ENCODE results near the gene GFRA3.

DNA sequence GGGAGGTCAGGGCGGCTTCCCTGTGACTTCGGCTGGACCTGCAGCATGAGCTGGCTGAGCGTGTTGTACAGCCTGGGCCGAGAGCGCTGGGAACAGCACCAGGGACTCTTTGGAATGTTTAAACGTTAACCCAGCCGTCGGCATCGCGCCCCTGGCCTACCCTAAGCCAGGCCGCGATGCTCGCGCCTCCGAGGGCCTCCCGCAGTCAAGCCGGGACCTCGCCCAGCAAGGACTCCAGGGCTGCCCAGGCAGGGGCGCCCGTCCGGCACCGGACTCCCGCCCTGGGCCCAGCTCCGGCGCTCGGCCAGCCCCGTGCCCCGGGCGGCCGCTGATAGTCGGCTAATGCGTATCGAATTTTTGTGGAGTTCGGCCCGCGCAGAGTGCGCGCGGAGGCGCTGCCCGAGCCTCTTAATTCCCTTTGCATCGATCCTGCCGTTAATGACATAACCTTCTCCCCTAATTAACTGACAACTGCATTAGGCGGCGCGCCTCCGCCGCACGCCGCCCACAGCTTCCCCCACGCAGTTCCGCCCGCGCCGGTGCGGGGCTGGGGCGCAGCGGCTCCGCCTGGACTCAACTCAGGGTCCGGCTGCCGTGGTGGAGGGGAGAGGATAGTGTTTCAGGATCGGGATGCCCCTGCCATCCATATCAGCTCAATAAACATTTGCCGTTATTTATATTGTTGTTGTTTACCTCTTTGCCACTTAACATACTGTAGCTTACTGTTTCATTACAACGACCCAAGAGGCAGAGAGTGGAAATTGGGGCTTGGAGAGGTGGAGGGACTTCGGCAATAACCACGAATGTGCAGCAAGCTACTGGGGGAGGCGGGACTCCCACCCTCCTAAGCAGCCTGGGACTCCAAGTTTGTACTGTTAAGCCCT, 32.5 kb downstream of the GFRA3 start:
- TF ChIP-seq, protein P1, sequence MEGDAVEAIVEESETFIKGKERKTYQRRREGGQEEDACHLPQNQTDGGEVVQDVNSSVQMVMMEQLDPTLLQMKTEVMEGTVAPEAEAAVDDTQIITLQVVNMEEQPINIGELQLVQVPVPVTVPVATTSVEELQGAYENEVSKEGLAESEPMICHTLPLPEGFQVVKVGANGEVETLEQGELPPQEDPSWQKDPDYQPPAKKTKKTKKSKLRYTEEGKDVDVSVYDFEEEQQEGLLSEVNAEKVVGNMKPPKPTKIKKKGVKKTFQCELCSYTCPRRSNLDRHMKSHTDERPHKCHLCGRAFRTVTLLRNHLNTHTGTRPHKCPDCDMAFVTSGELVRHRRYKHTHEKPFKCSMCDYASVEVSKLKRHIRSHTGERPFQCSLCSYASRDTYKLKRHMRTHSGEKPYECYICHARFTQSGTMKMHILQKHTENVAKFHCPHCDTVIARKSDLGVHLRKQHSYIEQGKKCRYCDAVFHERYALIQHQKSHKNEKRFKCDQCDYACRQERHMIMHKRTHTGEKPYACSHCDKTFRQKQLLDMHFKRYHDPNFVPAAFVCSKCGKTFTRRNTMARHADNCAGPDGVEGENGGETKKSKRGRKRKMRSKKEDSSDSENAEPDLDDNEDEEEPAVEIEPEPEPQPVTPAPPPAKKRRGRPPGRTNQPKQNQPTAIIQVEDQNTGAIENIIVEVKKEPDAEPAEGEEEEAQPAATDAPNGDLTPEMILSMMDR (IDR thresholded peaks at IDR 0.05; ENCODE audit: low read depth, low read length), result no peak
- no peak for TF ChIP-seq EZH2phosphoT487 (IDR thresholded peaks at IDR 0.05; ENCODE audit: low read depth)

Measured in OCI-LY3 (cell line).